ENCODE data around the gene NRIP2. TPM values are rescaled to one million over a fixed set of nuclear protein-coding genes. Genes with fewer than 3 reads are reported as not detected.

Gene NRIP2
- total RNA-seq, 3 donors from 2014 or later (not counting 1 experiment from before 2014, with no cell fraction given), result not detected

GRCh38 chr12:2803635-2804392, 31.0 kb downstream of the NRIP2 start:
- Histone ChIP-seq H3K36me3 (ENCODE audit: control insufficient read depth, insufficient read depth, low read length) (peaks cover 42% of the 10 kb centered on the region), H3K4me3 (ENCODE audit: low read length) (no peak overlapping the region), H3K27ac (ENCODE audit: low read length) (no peak overlapping the region), H3K9me3 (ENCODE audit: control insufficient read depth, insufficient read depth, low read length) (no peaks in the 10 kb centered on the region), H3K4me1 (ENCODE audit: control insufficient read depth, insufficient read depth, low read length) (no peaks in the 10 kb centered on the region), H3K27me3 (ENCODE audit: control insufficient read depth, insufficient read depth, low read length) (no peaks in the 10 kb centered on the region)
- WGBS (ENCODE audit: insufficient coverage), result 84% methylated on average over 7 of the region's 7 CpGs
- no peaks in the 10 kb centered on the region for H3K4me1 Mint-ChIP-seq
- intact Hi-C loops (cut with micrococcal nuclease), result no loop called here
- H3K9me3 Mint-ChIP-seq, result no peaks in the 10 kb centered on the region
- H3K36me3 Mint-ChIP-seq, result no peaks in the 10 kb centered on the region
- H3K27ac Mint-ChIP-seq, result no peak overlapping the region
- no peak for DNase-seq
- H3K27me3 Mint-ChIP-seq (ENCODE audit: low read depth in 2 of 2), result no peaks in the 10 kb centered on the region
- H3K4me3 Mint-ChIP-seq, result no peak overlapping the region
- no peak for TF ChIP-seq CTCF (IDR thresholded peaks at IDR 0.05)
- ATAC-seq, result no peak

GRCh38 chr12:2801044-2801783, 33.6 kb downstream of the NRIP2 start:
- H3K36me3 Mint-ChIP-seq, result no peaks in the 10 kb centered on the region
- H3K27ac Mint-ChIP-seq, result no peak overlapping the region
- no peaks in the 10 kb centered on the region for H3K27me3 Mint-ChIP-seq (ENCODE audit: low read depth in 2 of 2)

GRCh38 chr12:2800046-2800570, 34.7 kb downstream of the NRIP2 start:
- no peak overlapping the region for H3K4me3 ChIP-seq (ENCODE audit: low read length)
- TF ChIP-seq CTCF (IDR thresholded peaks at IDR 0.05), result no peak
- H3K27me3 Mint-ChIP-seq (ENCODE audit: low read depth in 2 of 2), result no peaks in the 10 kb centered on the region
- H3K9me3 Mint-ChIP-seq, result no peaks in the 10 kb centered on the region
- H3K36me3 ChIP-seq (ENCODE audit: control insufficient read depth, insufficient read depth, low read length), result peaks cover 53% of the 10 kb centered on the region
- no peak overlapping the region for H3K4me3 Mint-ChIP-seq
- H3K27ac ChIP-seq (ENCODE audit: low read length), result no peak overlapping the region
- peaks cover 8% of the 10 kb centered on the region for H3K4me1 ChIP-seq (ENCODE audit: control insufficient read depth, insufficient read depth, low read length)
- DNase-seq, result no peak
- H3K27me3 ChIP-seq (ENCODE audit: control insufficient read depth, insufficient read depth, low read length), result no peaks in the 10 kb centered on the region
- no peak overlapping the region for H3K27ac Mint-ChIP-seq
- H3K9me3 ChIP-seq (ENCODE audit: control insufficient read depth, insufficient read depth, low read length), result no peaks in the 10 kb centered on the region
- peaks cover 10 to 18% of the 10 kb centered on the region in 2 donors for H3K4me1 Mint-ChIP-seq
- no peak for ATAC-seq
- no peaks in the 10 kb centered on the region for H3K36me3 Mint-ChIP-seq
- intact Hi-C loops (cut with micrococcal nuclease), result no loop called here
- 98% methylated on average over 3 of the region's 3 CpGs for WGBS (ENCODE audit: insufficient coverage)

More at GRCh38 chr12:2801044-2801783, 33.6 kb downstream of the NRIP2 start:
- no peak for DNase-seq
- WGBS (ENCODE audit: insufficient coverage), result 96% methylated on average over 15 of the region's 16 CpGs
- ATAC-seq, result no peak
- no peaks in the 10 kb centered on the region for H3K9me3 Mint-ChIP-seq
- no peak overlapping the region for H3K4me3 Mint-ChIP-seq
- Histone ChIP-seq H3K27me3 (ENCODE audit: control insufficient read depth, insufficient read depth, low read length) (no peaks in the 10 kb centered on the region), H3K9me3 (ENCODE audit: control insufficient read depth, insufficient read depth, low read length) (no peaks in the 10 kb centered on the region), H3K4me3 (ENCODE audit: low read length) (no peak overlapping the region), H3K27ac (ENCODE audit: low read length) (no peak overlapping the region), H3K4me1 (ENCODE audit: control insufficient read depth, insufficient read depth, low read length) (peaks cover 4% of the 10 kb centered on the region), H3K36me3 (ENCODE audit: control insufficient read depth, insufficient read depth, low read length) (peaks cover 53% of the 10 kb centered on the region)
- peaks cover 8 to 13% of the 10 kb centered on the region in 2 donors for H3K4me1 Mint-ChIP-seq
- no peak for TF ChIP-seq CTCF (IDR thresholded peaks at IDR 0.05)
- intact Hi-C loops (cut with micrococcal nuclease), result no loop called here

Measured in natural killer cell (primary cell).